Stimulated activated naive CD8-positive, alpha-beta T cell treated with anti-CD3 and anti-CD28 coated beads, Interleukin-15, Interleukin-2, amounts not matched to agents 100 U/mL and 50 U/mL, for 24 hours (primary cell): Measurements from ENCODE around the gene FNDC3B.

Experiments used
- ATAC-seq: fragments of 150-1000 bp; cut with Tn5 transposase; one replicate; pipeline ENCODE4 v1.10.0; 2021
- DNase-seq: peaks from one replicate; pipeline ENCODE4 v3.0.0; 2021

The FNDC3B gene

GRCh38 chr3:172171396-172172075, 132.2 kb downstream of the FNDC3B start:
- DNase-seq = no peak

GRCh38 chr3:172173316-172174254, 134.2 kb downstream of the FNDC3B start:
- DNase-seq (no peak), ATAC-seq (no peak)

More at GRCh38 chr3:172171396-172172075, 132.2 kb downstream of the FNDC3B start:
- no peak for ATAC-seq

- ATAC-seq (no peak), DNase-seq (no peak)
Observed at GRCh38 chr3:172174513-172175253, 135.3 kb downstream of the FNDC3B start.

GRCh38 chr3:172175254-172175599, 135.8 kb downstream of the FNDC3B start:
- ATAC-seq (no peak), DNase-seq (no peak)

GRCh38 chr3:172176061-172176770, 136.8 kb downstream of the FNDC3B start:
- no peak for ATAC-seq
- no peak for DNase-seq

GRCh38 chr3:172177046-172177445, 137.7 kb downstream of the FNDC3B start:
- ATAC-seq (no peak), DNase-seq (no peak)

GRCh38 chr3:172177803-172178316, 138.5 kb downstream of the FNDC3B start:
- DNase-seq (no peak), ATAC-seq (no peak)

- ATAC-seq (no peak), DNase-seq (no peak)
Observed at GRCh38 chr3:172179680-172180399, 140.5 kb downstream of the FNDC3B start.

GRCh38 chr3:172180473-172180872, 141.1 kb downstream of the FNDC3B start:
- DNase-seq = no peak
- no peak for ATAC-seq

GRCh38 chr3:172181932-172182586, 142.7 kb downstream of the FNDC3B start:
- ATAC-seq = peak; percentile 40
- DNase-seq = no peak

GRCh38 chr3:172182797-172183196, 143.4 kb downstream of the FNDC3B start:
- DNase-seq (no peak), ATAC-seq (no peak)

- DNase-seq (no peak), ATAC-seq (peak; percentile 86)
Observed at GRCh38 chr3:172184106-172184822, 144.9 kb downstream of the FNDC3B start.

- no peak for DNase-seq
- no peak for ATAC-seq
Observed at GRCh38 chr3:172185907-172186306, 146.5 kb downstream of the FNDC3B start.

- ATAC-seq (no peak), DNase-seq (no peak)
Observed at GRCh38 chr3:172186607-172187006, 147.2 kb downstream of the FNDC3B start.

- DNase-seq = no peak
- no peak for ATAC-seq
Observed at GRCh38 chr3:172187511-172187910, 148.1 kb downstream of the FNDC3B start.

- DNase-seq = no peak
- ATAC-seq = no peak
Observed at GRCh38 chr3:172188511-172188910, 149.1 kb downstream of the FNDC3B start.

GRCh38 chr3:172189213-172189612, 149.8 kb downstream of the FNDC3B start:
- no peak for DNase-seq
- no peak for ATAC-seq

- DNase-seq = no peak
Observed at GRCh38 chr3:172189987-172190603, 150.7 kb downstream of the FNDC3B start.

GRCh38 chr3:172190980-172191379, 151.6 kb downstream of the FNDC3B start:
- ATAC-seq (no peak), DNase-seq (no peak)

More at GRCh38 chr3:172189987-172190603, 150.7 kb downstream of the FNDC3B start:
- ATAC-seq = no peak
